HCT116 (cell line): ENCODE data around the gene MT2A. TPM values are rescaled to one million over a fixed set of nuclear protein-coding genes. Genes with fewer than 3 reads are reported as not detected.
A peak's percentile ranks its signal among the peaks of the same experiment; 100 is the strongest.

Experiments used
- ATAC-seq: fragments of 200-7000 bp; cut with Tn5 transposase; 2 replicates; pipeline ENCODE4 v1.9.1; 2020; ENCODE audit warnings: mild to moderate bottlenecking, moderate library complexity
- BruUV-seq: library from RNA; stranded (reverse); fragments of 400-500 nt; replicated peaks from 2 replicates; lab custom pipeline; 2021; lab: Mats Ljungman, UMichigan
- CTCF ChIA-PET: fragments of 300-600 bp; sonication (Branson Sonifier 250); formaldehyde crosslinking; loops from one replicate; lab custom pipeline; 2021; ENCODE audit warnings: antibody characterized with exemption; lab: Charles Lee
- POLR2A ChIA-PET: fragments of 300-600, 350-600 bp; sonication (Branson Sonifier 250); formaldehyde crosslinking; loops from one replicate; lab custom pipeline; 2021; ENCODE audit warnings: antibody characterized with exemption; lab: Charles Lee
- RAD21 ChIA-PET, 2 experiments: fragments of 300-600 bp; sonication (Branson Sonifier 250); formaldehyde crosslinking; loops; one replicate each; lab custom pipeline; 2023; ENCODE audit warnings: low total read pairs in 2 of 2; ENCODE audit not compliant: uncharacterized antibody in 2 of 2, unreplicated experiment in 2 of 2, low non-redundant PET in 1 of 2; lab: Charles Lee
- DNase-seq: peaks from one replicate; pipeline ENCODE4 v3.0.0-alpha.2; 2010; ENCODE audit warnings: low read depth, low spot score
- H2AFZ ChIP-seq: fragments of 200-600 bp; shearing (Covaris generic), sonication (generic); 2 replicates; pipeline ENCODE4 v1.6.1; 2017; ENCODE audit warnings: low read depth, mixed run types, mixed read lengths, antibody characterized with exemption, low read length; ENCODE audit not compliant: poor library complexity, severe bottlenecking
- H3K27ac ChIP-seq: 2 replicates; pipeline ENCODE4 v1.5.1; 2012; ENCODE audit warnings: low read depth, low read length
- H3K27me3 ChIP-seq: fragments of 200-600 bp; sonication (generic); 2 replicates; pipeline ENCODE4 v1.6.1; 2016; ENCODE audit warnings: mixed run types, low read length, mixed read lengths; ENCODE audit not compliant: insufficient read depth
- H3K36me3 ChIP-seq, 2 experiments: fragments of 200-500 bp in 1 of 2; fragments of 200-600 bp in 1 of 2; sonication (Bioruptor generic) in 1 of 2; sonication (generic) in 1 of 2; 2 replicates each; pipeline versions ENCODE4 v1.5.1 to v1.6.1; 2014 to 2016; ENCODE audit warnings: low read length in 2 of 2, inconsistent platforms in 1 of 2, mixed read lengths in 1 of 2, mixed run types in 1 of 2; ENCODE audit not compliant: insufficient read depth in 2 of 2, control insufficient read depth in 1 of 2
- H3K4me1 ChIP-seq, 2 experiments: fragments of 200-600 bp in 1 of 2; sonication (generic) in 1 of 2; 2 replicates each; pipeline versions ENCODE4 v1.5.1 to v1.6.1; 2012 to 2017; ENCODE audit warnings: low read length in 2 of 2, inconsistent platforms in 1 of 2, mild to moderate bottlenecking in 1 of 2, mixed read lengths in 1 of 2, mixed run types in 1 of 2, moderate library complexity in 1 of 2; ENCODE audit not compliant: insufficient read depth in 2 of 2, control insufficient read depth in 1 of 2
- H3K4me2 ChIP-seq: fragments of 200-600 bp; sonication (generic); 2 replicates; pipeline ENCODE4 v1.6.1; 2017; ENCODE audit warnings: mixed run types, low read length, mixed read lengths
- H3K4me3 ChIP-seq, 2 experiments: fragments of 200-600 bp in 1 of 2; sonication (generic) in 1 of 2; replicated peaks in 1 of 2; 2 replicates each; pipeline ENCODE4 v1.5.1; 2011 to 2016; ENCODE audit warnings: low read length in 2 of 2, control low read depth in 1 of 2, low read depth in 1 of 2, mild to moderate bottlenecking in 1 of 2, mixed read lengths in 1 of 2, mixed run types in 1 of 2
- H3K79me2 ChIP-seq: fragments of 200-600 bp; sonication (generic); 2 replicates; pipeline ENCODE4 v1.6.1; 2017; ENCODE audit warnings: mild to moderate bottlenecking, mixed run types, low read length, moderate library complexity, mixed read lengths; ENCODE audit not compliant: insufficient read depth
- H3K9ac ChIP-seq: fragments of 200-600 bp; sonication (generic); 2 replicates; pipeline ENCODE4 v1.6.1; 2016; ENCODE audit warnings: low read length, mixed read lengths
- H3K9me2 ChIP-seq: fragments of 200-600 bp; sonication (generic), shearing (Covaris generic); 2 replicates; pipeline ENCODE4 v1.6.1; 2017; ENCODE audit warnings: mixed run types, mild to moderate bottlenecking, moderate library complexity; ENCODE audit not compliant: insufficient read depth
- H3K9me3 ChIP-seq, 2 experiments: fragments of 200-500 bp in 1 of 2; fragments of 200-600 bp in 1 of 2; sonication (Bioruptor generic) in 1 of 2; sonication (generic) in 1 of 2; 2 replicates each; pipeline ENCODE4 v1.6.1; 2014 to 2017; ENCODE audit warnings: low read length in 2 of 2, mixed read lengths in 2 of 2, inconsistent platforms in 1 of 2, low read depth in 1 of 2, mild to moderate bottlenecking in 1 of 2, mixed run types in 1 of 2, moderate library complexity in 1 of 2; ENCODE audit not compliant: control insufficient read depth in 1 of 2, insufficient read depth in 1 of 2
- H4K20me1 ChIP-seq: fragments of 200-600 bp; sonication (generic), shearing (Covaris generic); 2 replicates; pipeline ENCODE4 v1.6.1; 2017; ENCODE audit warnings: mixed run types, mild to moderate bottlenecking, moderate library complexity; ENCODE audit not compliant: insufficient read depth
- CBX3 ChIP-seq: IDR thresholded peaks from 2 replicates; pipeline ENCODE4 v1.6.1; 2012; ENCODE audit warnings: low read depth
- EGR1 ChIP-seq: IDR thresholded peaks from 2 replicates; pipeline ENCODE4 v1.6.1; 2012; ENCODE audit warnings: low read depth
- EZH2 ChIP-seq: fragments of 200-600 bp; sonication (generic); IDR thresholded peaks from 2 replicates; pipeline ENCODE4 v1.6.1; 2017; ENCODE audit warnings: antibody characterized with exemption, mixed run types
- JUND ChIP-seq: IDR thresholded peaks from 2 replicates; pipeline ENCODE4 v1.6.1; 2012
- POLR2A ChIP-seq: IDR thresholded peaks from 2 replicates; pipeline ENCODE4 v1.7.0; 2011; ENCODE audit warnings: borderline replicate concordance; ENCODE audit not compliant: insufficient read depth, insufficient read length; ENCODE audit errors: extremely low read depth
- POLR2AphosphoS5 ChIP-seq: IDR thresholded peaks from 2 replicates; pipeline ENCODE4 v1.6.1; 2011; ENCODE audit warnings: mild to moderate bottlenecking, low read depth, low read length, moderate library complexity
- RAD21 ChIP-seq: IDR thresholded peaks from 2 replicates; pipeline ENCODE4 v1.6.1; 2012; ENCODE audit warnings: low read depth, mild to moderate bottlenecking
- SIN3A ChIP-seq: IDR thresholded peaks from 2 replicates; pipeline ENCODE4 v1.6.1; 2012; ENCODE audit warnings: low read depth
- TCF7L2 ChIP-seq: IDR thresholded peaks from 2 replicates; pipeline ENCODE4 v1.7.0; 2011; ENCODE audit warnings: borderline replicate concordance, inconsistent platforms; ENCODE audit not compliant: insufficient read depth, insufficient read length; ENCODE audit errors: extremely low read depth
- YY1 ChIP-seq: IDR thresholded peaks from 2 replicates; pipeline ENCODE4 v1.6.1; 2011; ENCODE audit warnings: low read length, low read depth, moderate library complexity, mild to moderate bottlenecking; ENCODE audit not compliant: insufficient replicate concordance; ENCODE audit errors: extremely low read depth
- ZFX ChIP-seq: fragments of 450-650 bp; IDR thresholded peaks from 2 replicates; pipeline ENCODE4 v1.6.1; 2017
- intact Hi-C: fragments of 100-400 bp; cut with micrococcal nuclease; formaldehyde crosslinking; loops from 2 replicates; pipeline ENCODE4 v1.10.0; 2022
- total RNA-seq: library from RNA; stranded (reverse); gene quantifications from one replicate; pipeline ENCODE4 v1.2.1, GENCODE V29; 2021; ENCODE audit not compliant: unreplicated experiment
- TF ChIP-seq, protein P1 (sequence below): IDR thresholded peaks from 2 replicates; pipeline ENCODE4 v1.6.1; 2012; ENCODE audit warnings: low read depth
- TF ChIP-seq, protein P2 (sequence below): IDR thresholded peaks from 2 replicates; pipeline ENCODE4 v1.6.1; 2012
- TF ChIP-seq, protein P3 (sequence below), 3 experiments: fragments of 200-600 bp in 1 of 3; sonication (generic) in 1 of 3; IDR thresholded peaks in 2 of 3; conservative IDR thresholded peaks in 1 of 3; 2 replicates each; pipeline ENCODE4 v1.5.1; 2012 to 2017; ENCODE audit warnings: low read depth in 2 of 3, low read length in 2 of 3, antibody characterized with exemption in 1 of 3, borderline replicate concordance in 1 of 3, control low read depth in 1 of 3, mild to moderate bottlenecking in 1 of 3, mixed read lengths in 1 of 3, mixed run types in 1 of 3, moderate library complexity in 1 of 3; ENCODE audit not compliant: insufficient read depth in 1 of 3

Gene MT2A
- total RNA-seq, 1 experiment from 2014 or later: 710 TPM

DNA sequence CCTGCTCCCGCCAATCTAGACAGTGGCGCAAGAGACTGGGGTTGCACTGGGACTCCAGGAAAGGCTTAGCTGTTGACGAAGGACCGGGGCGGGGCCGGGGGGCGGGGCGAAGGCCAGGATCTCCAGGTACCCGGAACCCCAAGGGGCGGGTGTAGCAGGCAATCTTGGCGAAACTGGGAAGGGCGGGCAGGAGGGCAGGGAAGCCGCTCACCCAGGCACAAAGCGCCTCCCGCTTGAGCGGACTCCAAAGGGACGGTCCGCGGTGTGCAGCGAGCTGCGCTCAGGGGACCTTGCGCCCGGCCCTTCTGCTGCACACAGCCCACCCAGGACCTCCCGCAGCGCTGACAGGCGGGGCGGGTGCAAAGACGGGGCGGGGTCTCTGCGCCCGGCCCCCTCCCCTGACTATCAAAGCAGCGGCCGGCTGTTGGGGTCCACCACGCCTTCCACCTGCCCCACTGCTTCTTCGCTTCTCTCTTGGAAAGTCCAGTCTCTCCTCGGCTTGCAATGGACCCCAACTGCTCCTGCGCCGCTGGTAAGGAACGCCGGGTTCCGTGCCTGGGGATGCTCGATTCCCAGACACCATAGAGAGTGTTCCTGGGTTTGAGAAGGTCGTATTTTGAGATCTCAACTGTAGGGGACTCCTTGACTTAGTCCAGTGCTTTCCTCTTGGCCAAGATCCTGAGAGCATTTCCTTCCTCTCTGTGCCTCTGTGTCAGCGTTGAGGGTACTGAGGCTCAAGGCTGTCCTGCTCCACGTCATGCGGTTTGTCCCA is 49.4 kb downstream of the MT2A start, which contains the start of gene MT1F (continued):
- TF ChIP-seq, protein P1, sequence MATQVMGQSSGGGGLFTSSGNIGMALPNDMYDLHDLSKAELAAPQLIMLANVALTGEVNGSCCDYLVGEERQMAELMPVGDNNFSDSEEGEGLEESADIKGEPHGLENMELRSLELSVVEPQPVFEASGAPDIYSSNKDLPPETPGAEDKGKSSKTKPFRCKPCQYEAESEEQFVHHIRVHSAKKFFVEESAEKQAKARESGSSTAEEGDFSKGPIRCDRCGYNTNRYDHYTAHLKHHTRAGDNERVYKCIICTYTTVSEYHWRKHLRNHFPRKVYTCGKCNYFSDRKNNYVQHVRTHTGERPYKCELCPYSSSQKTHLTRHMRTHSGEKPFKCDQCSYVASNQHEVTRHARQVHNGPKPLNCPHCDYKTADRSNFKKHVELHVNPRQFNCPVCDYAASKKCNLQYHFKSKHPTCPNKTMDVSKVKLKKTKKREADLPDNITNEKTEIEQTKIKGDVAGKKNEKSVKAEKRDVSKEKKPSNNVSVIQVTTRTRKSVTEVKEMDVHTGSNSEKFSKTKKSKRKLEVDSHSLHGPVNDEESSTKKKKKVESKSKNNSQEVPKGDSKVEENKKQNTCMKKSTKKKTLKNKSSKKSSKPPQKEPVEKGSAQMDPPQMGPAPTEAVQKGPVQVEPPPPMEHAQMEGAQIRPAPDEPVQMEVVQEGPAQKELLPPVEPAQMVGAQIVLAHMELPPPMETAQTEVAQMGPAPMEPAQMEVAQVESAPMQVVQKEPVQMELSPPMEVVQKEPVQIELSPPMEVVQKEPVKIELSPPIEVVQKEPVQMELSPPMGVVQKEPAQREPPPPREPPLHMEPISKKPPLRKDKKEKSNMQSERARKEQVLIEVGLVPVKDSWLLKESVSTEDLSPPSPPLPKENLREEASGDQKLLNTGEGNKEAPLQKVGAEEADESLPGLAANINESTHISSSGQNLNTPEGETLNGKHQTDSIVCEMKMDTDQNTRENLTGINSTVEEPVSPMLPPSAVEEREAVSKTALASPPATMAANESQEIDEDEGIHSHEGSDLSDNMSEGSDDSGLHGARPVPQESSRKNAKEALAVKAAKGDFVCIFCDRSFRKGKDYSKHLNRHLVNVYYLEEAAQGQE: no peak
- TF ChIP-seq, protein P2, sequence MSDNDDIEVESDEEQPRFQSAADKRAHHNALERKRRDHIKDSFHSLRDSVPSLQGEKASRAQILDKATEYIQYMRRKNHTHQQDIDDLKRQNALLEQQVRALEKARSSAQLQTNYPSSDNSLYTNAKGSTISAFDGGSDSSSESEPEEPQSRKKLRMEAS: no peak; the same call in 1 of the 2 replicates
- TF ChIP-seq EZH2 (no peak), EGR1 (no peak)

DNA sequence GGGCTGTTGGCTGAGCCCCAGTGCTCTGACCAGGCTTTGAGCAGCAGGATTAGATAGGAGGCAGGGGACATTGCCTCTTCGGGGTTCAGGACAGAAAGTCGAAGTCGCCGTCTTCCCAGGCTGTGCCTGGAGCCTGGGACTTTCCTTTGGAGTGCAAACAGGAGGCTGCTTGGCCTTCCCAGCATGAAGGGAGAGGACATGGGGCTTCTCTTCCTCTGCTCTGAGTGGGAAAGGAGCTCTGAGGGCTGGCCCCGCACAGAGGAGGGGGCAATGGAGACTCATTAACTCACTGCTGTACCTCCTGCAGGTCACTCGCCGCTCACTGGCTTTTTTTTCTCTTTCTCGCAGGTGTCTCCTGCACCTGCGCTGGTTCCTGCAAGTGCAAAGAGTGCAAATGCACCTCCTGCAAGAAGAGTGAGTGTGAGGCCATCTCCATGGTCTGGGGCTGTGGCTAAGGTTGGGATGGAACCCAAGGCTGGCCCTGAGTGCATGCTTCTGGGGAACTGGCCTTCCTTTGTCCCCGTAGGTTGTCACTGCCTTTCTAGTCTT is 50.0 kb downstream of the MT2A start:
- H3K4me2 ChIP-seq: peak overlapping the region; percentile 80
- no peaks in the 10 kb centered on the region for H3K27me3 ChIP-seq
- no TSS peak for BruUV-seq
- H3K4me1 ChIP-seq: peaks cover 19 to 48% of the 10 kb centered on the region in 2 experiments
- H3K36me3 ChIP-seq: no peaks in the 10 kb centered on the region
- H3K9me3 ChIP-seq: no peaks in the 10 kb centered on the region
- no peaks in the 10 kb centered on the region for H3K79me2 ChIP-seq
- no peak overlapping the region; the same call in 1 of the 2 replicates for H3K27ac ChIP-seq
- H3K9me2 ChIP-seq: no peaks in the 10 kb centered on the region
- intact Hi-C loops: no loop called here
- ATAC-seq (no peak), DNase-seq (no peak)
- peak overlapping the region; percentile 46; the same call in 1 of the 2 replicates for H3K9ac ChIP-seq
- no peaks in the 10 kb centered on the region for H4K20me1 ChIP-seq
- H3K4me3 ChIP-seq: peak overlapping the region in 1 of 2 experiments; percentile 55; a peak in 2 of 4 replicates
- RAD21 ChIA-PET: no interaction called here
- no peak overlapping the region for H2AFZ ChIP-seq
- CTCF ChIA-PET: no interaction called here
- POLR2A ChIA-PET: interaction anchor here (1.0 to 3.8 kb wide), 2 partner anchors 32 to 50 kb away, joined by 3 to 17 read pairs; partner anchors contain the start of genes MT1E and MT2A
- no peak for TF ChIP-seq CBX3
- no peak for TF ChIP-seq RAD21
- TF ChIP-seq TCF7L2: no peak
- TF ChIP-seq SIN3A: no peak
- TF ChIP-seq, protein P2: no peak
- TF ChIP-seq POLR2AphosphoS5: no peak
- no peak for TF ChIP-seq POLR2A
- TF ChIP-seq ZFX: no peak
- TF ChIP-seq, protein P3, sequence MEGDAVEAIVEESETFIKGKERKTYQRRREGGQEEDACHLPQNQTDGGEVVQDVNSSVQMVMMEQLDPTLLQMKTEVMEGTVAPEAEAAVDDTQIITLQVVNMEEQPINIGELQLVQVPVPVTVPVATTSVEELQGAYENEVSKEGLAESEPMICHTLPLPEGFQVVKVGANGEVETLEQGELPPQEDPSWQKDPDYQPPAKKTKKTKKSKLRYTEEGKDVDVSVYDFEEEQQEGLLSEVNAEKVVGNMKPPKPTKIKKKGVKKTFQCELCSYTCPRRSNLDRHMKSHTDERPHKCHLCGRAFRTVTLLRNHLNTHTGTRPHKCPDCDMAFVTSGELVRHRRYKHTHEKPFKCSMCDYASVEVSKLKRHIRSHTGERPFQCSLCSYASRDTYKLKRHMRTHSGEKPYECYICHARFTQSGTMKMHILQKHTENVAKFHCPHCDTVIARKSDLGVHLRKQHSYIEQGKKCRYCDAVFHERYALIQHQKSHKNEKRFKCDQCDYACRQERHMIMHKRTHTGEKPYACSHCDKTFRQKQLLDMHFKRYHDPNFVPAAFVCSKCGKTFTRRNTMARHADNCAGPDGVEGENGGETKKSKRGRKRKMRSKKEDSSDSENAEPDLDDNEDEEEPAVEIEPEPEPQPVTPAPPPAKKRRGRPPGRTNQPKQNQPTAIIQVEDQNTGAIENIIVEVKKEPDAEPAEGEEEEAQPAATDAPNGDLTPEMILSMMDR (IDR thresholded peaks at IDR 0.05 in 2 of 3, conservative IDR thresholded peaks at IDR 0.05 in 1 of 3; ENCODE audit: borderline replicate concordance in 1 of 3, insufficient read depth in 1 of 3, low read depth in 2 of 3, low read length in 2 of 3): no peak
- no peak for TF ChIP-seq JUND
- no peak for TF ChIP-seq YY1
